G401.6 (cell line): Measurements from ENCODE around the gene PHF13.

Source experiments
- FAIRE-seq: peaks from 2 replicates; lab custom pipeline; 2012; peaks lifted over from hg19 to GRCh38; lab: Jason Lieb, UNC

PHF13 gene

DNA sequence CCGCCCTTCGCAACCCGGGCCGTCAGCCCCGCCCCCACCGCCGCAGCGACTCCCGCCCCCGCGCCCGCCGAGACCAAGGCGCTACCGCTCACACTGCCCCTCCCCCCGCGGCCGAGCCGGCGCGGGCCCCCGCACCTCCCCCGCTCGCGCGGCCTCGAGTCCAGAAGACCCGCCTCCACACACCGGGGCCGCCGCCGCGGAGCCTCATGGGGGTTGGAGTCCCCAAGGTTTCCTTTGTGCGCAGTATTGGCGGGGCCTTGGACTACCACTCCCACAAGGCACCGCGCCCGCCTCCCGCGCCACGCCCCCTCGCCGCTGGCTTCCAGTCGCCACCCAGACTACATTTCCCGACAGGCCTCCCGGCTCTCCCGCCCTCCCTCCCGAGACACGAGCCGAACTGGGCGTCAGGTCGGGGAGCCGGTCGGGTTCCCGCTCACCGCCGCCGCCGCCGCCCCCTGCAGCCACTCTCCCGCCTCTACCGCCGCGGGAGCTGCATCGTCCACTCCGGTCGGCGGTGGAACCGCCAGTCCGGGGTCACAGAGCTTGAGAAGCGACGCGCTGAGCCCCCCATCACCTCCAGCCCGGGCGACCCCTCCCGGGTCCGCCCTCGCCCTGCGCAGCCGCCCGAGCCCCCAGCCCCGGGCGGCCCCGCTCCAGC is at the start of gene PHF13:
TSS of gene PHF13 (plus strand) at position 371 of the 658 bp plus-strand sequence. CDS start 336 bp downstream, outside the sequence.
- FAIRE-seq: peak; percentile 3

DNA sequence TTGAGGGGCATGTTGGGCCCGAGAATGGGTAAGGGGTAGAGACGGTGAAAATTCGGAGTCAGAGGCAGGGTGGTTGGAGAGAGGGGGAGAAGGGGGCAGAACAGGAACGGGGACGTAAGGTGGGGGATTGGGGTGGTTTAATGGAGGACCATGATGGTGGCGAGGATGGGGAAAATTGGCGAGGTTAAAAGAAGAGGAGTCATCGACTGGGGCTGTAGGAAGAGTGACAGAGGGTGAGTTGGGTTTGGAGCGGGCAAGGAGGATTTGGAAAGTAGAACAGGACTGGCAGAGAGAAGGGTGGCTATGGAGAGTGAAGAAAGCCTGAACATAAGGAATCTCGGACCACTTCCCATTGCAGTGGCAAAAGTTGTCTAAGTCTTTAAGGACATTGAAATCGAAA is 44.5 kb upstream of the PHF13 start:
- FAIRE-seq: no peak

DNA sequence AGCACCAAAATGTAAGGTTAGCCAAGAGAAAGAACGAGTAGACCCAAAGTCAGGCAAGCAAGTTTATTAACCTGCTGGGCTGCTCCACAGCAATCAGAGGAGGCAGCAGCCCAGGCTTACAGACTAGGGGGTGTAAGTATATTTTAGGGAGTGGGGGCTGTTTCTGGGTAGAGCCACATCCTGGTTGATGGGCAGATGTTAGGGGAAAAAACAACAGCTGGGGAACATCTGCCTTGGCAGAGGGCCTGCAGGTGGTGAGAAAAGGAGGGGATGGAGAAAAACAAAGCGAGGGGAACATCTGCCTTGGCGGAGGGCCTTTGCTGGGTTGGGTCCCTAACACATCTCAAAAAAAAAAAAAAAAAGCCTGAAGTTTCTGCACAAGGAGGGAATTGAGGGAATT is 43.4 kb upstream of the PHF13 start:
- no peak for FAIRE-seq

DNA sequence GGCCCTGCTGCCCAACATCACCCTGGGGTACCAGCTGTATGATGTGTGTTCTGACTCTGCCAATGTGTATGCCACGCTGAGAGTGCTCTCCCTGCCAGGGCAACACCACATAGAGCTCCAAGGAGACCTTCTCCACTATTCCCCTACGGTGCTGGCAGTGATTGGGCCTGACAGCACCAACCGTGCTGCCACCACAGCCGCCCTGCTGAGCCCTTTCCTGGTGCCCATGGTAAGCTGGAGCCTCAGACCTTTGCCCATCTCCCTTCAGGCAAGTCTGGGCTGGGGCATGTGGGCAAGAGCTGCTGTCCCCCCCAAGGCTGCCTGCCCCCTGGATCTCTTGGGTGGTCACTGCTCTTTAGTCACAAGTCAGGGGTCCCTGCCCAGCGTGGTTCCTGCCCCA is 42.5 kb upstream of the PHF13 start:
- FAIRE-seq: no peak

DNA sequence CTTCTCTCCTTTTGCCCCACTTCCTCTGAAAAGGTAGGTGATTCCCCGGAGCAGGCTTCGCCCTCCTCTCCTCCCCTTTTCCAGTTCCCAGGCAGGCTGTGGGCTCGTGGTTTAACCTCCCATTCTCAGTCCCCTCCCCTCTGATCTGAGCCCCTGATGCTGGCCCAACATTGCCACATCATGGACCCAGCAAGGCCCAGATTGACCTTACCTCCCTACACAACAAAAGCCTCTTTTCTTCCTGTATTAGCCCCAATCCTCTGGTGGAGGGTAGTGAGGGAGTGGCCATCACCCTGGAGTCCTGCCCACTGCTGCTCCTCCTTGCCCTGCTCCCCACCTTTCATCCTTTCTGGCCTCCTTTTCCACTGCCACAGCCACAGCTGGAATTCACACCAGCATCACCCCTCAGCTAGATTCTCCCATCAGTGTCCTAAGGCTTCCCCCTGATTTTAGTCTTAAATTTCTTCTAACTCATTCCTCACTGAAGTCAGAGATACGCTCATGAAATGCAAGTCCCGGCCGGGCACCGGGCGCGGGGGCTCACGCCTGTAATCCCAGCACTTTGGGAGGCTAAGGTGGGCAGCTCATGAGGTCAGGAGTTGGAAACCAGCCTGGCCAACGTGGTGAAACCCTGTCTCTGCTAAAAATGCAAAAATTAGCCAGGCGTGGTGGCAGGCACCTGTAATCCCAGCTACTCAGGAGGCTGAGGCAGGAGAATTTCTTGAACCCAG is 40.7 kb upstream of the PHF13 start:
- FAIRE-seq: no peak

DNA sequence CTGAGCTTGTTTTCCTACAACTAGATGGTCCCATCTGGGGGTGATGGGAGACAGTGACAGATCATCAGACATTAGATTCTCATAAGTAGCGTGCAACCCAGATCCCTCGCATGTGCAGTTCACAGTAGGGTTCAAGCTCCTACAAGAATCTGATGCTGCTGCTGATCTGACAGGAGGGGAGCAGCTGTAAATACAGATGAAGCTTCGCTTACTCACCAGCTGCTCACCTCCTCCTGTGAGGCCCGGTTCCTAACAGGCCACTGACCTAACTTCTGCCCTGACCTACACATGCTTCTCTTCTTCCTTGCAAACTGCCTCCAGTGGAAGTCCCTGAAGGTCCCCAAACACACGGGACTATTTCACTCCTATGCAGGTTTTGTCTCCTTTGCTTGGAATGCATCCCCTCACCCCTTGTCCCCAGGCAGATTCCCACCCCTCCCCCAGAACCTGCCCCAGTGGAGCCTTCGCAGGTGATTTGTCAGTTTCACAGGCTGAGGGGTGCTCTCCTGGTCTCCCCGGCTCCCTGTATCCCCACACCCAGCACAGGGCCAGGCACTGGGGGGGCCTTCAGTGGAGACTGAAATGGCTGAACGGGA is 39.4 kb upstream of the PHF13 start:
- no peak for FAIRE-seq

DNA sequence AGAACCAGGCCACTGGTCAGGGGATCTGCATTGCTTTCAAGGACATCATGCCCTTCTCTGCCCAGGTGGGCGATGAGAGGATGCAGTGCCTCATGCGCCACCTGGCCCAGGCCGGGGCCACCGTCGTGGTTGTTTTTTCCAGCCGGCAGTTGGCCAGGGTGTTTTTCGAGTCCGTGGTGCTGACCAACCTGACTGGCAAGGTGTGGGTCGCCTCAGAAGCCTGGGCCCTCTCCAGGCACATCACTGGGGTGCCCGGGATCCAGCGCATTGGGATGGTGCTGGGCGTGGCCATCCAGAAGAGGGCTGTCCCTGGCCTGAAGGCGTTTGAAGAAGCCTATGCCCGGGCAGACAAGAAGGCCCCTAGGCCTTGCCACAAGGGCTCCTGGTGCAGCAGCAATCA is 38.7 kb upstream of the PHF13 start:
- no peak for FAIRE-seq

DNA sequence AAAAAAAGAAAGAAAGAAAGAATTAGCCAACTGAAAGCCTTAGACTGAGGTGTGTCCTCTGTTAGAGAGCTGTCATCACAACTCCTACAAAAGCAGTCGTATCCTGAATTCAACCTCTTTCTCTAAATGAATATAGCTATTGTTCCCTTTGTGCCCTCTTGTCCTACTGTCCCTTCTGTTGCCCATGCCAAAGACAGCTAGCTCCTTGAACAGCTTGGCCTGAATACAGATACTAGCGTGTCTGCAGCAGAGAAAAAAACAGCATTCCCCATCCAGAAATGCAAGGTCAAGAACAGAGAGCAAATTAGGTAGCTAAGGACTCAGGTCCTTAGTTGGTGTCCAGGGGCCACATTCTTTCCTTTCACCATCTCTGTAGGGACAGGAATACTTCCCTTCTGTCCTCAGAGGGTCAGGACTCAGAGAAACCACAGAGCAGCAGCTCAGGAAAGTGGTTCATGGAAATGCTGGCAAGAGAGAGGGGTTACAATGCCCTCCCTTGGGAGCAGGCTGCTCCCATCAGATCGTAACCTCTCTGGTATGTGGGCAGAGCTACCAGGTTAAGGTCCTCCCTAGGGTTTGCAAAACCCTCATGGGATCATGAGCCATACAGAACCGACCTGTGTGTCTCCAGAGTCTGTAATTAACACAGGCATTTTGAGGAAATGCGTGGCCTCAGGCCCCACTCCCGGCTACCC is 35.6 kb upstream of the PHF13 start:
- FAIRE-seq: no peak

DNA sequence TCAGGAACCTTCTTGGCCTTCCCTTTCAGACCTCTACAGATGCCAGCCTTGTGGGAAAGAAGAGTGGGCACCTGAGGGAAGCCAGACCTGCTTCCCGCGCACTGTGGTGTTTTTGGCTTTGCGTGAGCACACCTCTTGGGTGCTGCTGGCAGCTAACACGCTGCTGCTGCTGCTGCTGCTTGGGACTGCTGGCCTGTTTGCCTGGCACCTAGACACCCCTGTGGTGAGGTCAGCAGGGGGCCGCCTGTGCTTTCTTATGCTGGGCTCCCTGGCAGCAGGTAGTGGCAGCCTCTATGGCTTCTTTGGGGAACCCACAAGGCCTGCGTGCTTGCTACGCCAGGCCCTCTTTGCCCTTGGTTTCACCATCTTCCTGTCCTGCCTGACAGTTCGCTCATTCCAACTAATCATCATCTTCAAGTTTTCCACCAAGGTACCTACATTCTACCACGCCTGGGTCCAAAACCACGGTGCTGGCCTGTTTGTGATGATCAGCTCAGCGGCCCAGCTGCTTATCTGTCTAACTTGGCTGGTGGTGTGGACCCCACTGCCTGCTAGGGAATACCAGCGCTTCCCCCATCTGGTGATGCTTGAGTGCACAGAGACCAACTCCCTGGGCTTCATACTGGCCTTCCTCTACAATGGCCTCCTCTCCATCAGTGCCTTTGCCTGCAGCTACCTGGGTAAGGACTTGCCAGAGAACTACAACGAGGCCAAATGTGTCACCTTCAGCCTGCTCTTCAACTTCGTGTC is 34.7 kb upstream of the PHF13 start:
- FAIRE-seq: no peak

DNA sequence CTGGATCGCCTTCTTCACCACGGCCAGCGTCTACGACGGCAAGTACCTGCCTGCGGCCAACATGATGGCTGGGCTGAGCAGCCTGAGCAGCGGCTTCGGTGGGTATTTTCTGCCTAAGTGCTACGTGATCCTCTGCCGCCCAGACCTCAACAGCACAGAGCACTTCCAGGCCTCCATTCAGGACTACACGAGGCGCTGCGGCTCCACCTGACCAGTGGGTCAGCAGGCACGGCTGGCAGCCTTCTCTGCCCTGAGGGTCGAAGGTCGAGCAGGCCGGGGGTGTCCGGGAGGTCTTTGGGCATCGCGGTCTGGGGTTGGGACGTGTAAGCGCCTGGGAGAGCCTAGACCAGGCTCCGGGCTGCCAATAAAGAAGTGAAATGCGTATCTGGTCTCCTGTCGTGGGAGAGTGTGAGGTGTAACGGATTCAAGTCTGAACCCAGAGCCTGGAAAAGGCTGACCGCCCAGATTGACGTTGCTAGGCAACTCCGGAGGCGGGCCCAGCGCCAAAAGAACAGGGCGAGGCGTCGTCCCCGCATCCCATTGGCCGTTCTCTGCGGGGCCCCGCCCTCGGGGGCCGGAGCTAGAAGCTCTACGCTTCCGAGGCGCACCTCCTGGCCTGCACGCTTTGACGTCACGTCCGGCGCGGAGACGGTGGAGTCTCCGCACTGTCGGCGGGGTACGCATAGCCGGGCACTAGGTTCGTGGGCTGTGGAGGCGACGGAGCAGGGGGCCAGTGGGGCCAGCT is 34.0 kb upstream of the PHF13 start, which contains the start of gene ZBTB48:
TSS of gene ZBTB48 (plus strand) at position 621 of the 745 bp plus-strand sequence. CDS start 616 bp downstream, outside the sequence.
- peak; percentile 99 for FAIRE-seq

DNA sequence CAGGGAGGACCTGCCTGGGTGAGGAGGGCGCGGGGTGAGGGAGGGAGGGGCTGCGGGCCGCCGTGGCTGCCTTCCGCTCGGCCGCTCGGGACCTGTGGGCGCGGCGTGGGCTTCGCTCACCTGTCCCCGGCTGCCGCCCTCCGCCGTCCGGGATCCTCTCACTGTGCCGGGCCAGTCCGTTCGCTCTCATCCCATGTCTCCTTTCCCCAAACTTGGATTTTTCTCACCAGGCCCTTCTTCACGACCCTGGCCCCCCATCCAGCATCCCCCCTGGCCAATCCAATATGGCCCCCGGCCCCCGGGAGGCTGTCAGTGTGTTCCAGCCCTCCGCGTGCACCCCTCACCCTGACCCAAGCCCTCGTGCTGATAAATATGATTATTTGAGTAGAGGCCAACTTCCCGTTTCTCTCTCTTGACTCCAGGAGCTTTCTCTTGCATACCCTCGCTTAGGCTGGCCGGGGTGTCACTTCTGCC is 33.4 kb upstream of the PHF13 start:
- FAIRE-seq: no peak

DNA sequence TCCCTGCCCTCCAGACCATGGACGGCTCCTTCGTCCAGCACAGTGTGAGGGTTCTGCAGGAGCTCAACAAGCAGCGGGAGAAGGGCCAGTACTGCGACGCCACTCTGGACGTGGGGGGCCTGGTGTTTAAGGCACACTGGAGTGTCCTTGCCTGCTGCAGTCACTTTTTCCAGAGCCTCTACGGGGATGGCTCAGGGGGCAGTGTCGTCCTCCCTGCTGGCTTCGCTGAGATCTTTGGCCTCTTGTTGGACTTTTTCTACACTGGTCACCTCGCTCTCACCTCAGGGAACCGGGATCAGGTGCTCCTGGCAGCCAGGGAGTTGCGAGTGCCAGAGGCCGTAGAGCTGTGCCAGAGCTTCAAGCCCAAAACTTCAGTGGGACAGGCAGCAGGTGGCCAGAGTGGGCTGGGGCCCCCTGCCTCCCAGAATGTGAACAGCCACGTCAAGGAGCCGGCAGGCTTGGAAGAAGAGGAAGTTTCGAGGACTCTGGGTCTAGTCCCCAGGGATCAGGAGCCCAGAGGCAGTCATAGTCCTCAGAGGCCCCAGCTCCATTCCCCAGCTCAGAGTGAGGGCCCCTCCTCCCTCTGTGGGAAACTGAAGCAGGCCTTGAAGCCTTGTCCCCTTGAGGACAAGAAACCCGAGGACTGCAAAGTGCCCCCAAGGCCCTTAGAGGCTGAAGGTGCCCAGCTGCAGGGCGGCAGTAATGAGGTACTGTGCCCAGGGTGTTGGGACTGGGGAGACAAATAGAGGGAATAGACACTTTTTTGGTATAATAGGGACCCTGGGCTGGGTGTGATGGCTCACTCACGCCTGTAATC is 32.7 kb upstream of the PHF13 start:
- no peak for FAIRE-seq

DNA sequence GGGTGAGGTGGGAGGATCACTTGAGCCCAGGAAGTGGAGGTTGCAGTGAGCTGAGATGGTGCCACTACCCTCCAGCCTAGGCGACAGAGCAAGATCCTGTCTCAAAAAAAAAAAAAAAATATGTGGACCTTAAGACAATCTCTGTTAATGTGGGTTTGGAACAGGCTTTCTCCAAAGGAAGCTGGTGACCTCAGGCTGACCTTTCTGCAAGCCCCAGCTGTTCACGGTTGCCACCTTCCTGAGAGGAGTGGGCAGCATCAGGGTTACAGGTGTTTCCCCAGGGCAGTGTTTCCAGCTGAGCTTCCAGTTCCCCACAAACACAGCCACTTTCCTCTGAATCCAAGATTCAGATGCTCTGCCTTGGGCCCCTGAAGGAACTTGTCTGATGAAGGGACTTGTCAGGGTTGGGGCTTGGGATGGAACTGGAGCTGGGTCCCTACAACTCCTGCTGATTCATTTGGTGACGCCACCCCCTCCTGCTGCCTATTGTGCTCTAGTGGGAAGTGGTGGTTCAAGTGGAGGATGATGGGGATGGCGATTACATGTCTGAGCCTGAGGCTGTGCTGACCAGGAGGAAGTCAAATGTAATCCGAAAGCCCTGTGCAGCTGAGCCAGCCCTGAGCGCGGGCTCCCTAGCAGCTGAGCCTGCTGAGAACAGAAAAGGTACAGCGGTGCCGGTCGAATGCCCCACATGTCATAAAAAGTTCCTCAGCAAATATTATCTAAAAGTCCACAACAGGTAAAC is 31.8 kb upstream of the PHF13 start:
- no peak for FAIRE-seq

DNA sequence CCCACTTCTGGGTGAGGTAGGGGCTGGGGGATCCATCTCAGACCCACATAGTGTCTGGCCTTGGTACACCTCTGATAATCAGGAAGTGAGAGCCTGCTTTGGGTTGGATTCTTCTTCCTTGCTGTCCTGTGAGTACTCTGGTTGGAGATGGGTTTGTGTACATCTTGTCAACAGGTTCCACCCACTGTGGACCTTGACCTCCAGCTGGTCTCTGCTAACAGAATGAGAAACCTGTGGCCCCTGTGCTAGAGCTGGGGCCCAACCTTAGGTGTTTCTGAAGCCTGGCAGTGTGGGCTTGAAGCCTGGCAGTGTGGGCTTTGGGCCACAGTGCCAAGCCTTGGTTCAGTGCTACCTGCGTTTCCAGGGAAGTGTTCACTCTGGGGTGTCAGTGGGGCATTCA is 31.2 kb upstream of the PHF13 start:
- FAIRE-seq: no peak

DNA sequence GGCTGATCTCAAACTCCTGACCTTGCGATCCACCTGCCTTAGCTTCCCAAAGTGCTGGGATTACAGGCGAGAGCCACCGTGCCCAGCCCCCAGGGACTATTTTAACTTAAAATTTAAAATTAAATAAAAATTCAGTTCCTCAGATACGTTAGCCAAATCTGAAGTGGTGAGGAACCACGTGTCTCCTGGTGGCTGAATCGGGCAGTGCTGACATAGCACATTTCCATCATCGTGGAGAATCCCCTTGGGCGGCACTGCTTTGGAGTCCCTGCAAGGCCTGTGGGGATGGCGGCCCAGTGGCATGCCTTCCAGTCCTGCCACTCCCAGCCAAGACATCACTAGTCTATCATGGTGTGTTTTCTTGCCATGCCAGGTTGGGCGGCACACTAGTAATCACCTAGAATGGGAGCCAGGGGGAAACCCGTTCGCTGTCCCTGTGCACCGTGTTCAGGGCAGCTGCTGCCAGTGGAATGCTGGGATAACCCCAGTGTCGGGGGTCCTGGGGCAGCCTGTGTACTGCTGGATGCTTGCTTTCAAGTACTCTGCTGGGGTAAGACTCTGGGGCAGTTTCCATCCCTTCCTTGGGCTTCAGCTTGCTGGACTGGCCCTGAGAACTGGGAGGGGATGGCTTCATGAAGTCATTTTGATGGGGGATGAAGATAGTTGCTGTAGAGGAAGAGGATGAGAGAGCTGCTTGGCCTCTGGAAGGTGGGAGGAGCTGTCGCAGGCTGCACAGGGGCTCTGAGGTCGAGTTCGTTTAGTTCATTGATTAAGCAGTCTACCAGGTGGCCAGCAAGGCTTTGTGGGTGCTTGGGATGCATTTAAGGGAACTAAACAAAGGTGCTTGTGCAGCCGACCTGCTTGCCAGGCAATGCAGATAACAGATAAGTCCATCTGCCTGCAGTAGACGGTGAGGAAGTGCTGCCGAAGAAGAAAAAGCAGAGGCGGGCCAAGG is 29.1 kb upstream of the PHF13 start:
- FAIRE-seq: no peak

DNA sequence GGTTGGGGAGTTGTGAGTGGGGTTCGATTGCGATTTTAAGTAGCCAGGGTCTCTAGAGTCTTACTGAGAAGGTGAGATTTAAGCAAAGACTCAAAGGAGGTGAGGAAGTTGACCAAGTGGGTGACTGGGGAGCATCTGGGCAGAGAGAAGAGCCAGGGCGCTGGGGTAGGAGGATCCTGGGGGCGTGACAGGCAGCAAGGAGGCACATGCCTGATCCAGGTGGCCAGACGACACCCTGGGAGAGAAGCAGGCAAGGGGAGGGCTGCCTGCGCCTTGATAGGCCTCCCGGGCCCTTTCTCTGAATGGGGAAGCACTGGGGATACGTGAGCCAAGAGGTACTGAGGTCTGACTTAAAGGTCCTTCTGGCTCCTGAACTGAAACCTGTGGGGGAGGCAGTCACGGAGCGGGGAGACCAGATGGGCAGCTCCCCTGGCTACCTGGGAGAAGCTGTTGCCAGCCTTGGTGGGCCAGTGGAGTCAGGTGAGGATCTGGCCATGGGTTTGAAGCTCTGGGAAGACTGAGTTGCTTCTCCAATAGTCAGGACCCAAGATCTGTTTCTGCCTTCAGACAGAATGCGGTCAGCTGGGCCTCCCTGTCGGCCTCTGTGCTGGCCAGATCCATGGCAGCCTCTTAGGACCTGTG is 28.3 kb upstream of the PHF13 start:
- no peak for FAIRE-seq

DNA sequence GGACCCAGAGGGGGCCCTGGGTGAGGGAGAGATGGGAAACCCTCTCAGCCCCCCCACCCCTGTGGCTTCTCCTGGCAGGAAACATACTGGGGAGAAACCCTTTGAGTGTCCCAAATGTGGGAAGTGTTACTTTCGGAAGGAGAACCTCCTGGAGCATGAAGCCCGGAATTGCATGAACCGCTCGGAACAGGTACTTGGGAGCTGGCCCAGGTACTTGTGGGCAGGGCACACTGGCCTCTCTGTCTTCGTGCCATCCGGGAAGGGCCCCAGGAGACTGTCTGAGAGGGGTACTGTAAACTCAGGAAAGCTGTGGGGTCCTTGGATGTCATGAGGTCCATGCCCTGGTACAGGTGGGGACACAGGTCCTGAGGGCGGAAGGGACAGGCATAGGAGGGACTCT is 27.7 kb upstream of the PHF13 start:
- FAIRE-seq: no peak

DNA sequence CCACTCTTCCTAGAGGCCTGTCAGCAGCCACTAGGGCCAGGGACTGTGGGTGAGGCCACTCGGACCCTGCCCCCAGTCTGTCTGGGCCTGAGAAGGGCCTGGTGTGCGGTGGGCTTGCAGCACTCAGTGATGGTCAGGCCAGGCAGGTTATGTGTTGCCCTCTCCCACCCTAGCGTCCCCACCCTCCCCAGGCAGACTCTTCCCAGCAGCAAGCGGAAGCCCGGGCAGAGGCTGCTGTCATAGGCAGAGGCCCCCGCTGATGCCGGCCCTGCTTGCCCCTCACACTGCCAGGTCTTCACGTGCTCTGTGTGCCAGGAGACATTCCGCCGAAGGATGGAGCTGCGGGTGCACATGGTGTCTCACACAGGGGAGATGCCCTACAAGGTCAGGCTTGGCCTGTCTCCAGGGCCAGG is 27.1 kb upstream of the PHF13 start:
- no peak for FAIRE-seq
